NOMO-1 treated with DMSO at 0.1 percent for 48 hours (cell line): ENCODE data around the gene C2CD4D.
"Not testable (repeated sequence)": the region's sequence is repeated elsewhere in the genome, so short reads cannot be mapped to it uniquely, and the experiment has no call there.

Experiments used
- DNase-seq: peaks from one replicate; lab custom pipeline; 2025; ENCODE audit not compliant: unreplicated experiment; lab: John Stamatoyannopoulos, UW

C2CD4D gene

GRCh38 chr1:151839457-151840403 is at the start of gene C2CD4D:
TSS of gene C2CD4D (minus strand) at chr1:151839820. CDS start at chr1:151838989, 831 bp downstream.
- no peak for DNase-seq

DNA sequence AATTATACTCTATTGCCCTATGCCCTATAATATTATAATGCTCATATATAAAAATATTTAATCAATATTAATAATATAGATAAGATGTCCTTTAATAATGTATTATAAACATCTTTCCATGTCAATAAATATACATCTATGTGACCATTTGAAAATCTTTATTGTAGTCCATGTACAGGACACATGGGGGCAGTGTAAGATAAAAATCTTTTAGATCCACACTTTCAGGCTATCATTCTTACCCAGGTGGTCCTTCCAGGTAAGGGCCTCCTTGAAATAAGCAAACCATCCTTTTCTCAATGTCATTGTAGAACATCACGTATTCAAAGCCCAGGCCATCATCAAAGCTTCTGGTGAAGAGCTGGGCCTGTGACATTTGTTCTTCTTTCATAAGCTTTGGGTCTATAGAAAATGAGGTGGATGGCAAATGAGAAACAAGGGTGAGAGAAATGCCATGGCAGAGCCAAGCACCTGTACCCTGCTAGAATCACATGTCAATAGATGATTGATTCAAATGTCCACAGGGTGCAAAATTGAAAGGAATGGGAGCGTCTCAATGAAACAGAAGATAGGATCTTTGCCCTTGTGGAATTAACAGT is 49.5 kb upstream of the C2CD4D start:
- DNase-seq, result peak; percentile 29

DNA sequence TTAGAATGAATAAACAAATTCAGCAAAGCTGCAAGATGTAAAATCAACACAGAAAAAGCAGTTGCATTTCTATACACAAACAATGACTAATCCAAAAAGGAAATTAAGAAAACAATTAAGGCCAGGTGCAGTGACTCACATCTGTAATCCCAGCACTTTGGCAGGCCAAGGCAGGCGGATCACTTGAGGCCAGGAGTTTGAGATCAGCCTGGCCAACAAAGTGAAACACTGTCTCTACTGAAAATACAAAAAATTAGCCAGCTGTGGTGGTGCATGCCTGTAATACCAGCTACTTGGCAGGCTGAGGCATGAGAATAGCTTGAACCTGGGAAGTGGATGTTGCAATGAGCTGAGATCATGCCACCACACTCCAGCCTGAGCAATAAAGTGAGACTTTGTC is 47.4 kb upstream of the C2CD4D start:
- no peak for DNase-seq

DNA sequence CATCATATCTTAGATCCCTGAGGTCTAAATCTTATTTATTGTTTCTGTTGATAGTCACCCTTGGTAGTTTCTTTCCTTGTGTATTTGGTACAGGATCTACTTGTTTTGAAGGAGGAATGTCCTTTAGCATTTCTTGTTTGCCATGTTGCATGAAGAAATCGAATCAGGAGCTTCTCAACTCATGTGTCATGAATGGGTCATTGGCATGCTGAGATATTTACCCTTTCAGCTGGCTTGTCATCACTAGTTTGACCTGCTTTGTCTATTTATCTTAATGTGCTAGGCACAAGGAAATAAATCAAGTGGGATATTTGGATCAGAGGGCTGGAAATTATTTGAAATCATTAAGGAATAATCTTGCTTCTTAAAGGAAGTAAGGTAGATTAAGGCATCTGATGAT is 45.9 kb upstream of the C2CD4D start:
- DNase-seq, result no peak

- DNase-seq, result not testable (repeated sequence)
Observed at GRCh38 chr1:151884879-151885278, 45.3 kb upstream of the C2CD4D start.

DNA sequence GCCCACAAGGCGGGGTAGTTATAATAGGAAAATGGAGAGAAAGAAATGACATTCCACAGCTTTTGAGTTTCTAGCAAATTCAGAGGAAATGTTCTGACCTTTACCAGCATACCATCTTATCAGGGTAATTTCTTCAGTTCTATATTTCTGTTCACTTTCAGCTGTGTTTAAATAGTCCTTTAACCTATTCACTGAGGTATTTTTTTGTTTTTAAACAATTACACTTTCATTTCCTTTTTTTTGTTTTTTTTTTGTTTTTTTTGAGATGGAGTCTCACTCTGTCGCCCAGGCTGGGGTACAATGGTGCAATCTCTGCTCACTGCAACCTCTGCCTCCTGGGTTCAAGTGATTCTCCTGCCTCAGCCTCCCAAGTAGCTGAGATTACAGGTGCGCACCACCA is 44.8 kb upstream of the C2CD4D start:
- DNase-seq, result not testable (repeated sequence)

GRCh38 chr1:151883898-151884297 is 44.3 kb upstream of the C2CD4D start:
- not testable (repeated sequence) for DNase-seq

DNA sequence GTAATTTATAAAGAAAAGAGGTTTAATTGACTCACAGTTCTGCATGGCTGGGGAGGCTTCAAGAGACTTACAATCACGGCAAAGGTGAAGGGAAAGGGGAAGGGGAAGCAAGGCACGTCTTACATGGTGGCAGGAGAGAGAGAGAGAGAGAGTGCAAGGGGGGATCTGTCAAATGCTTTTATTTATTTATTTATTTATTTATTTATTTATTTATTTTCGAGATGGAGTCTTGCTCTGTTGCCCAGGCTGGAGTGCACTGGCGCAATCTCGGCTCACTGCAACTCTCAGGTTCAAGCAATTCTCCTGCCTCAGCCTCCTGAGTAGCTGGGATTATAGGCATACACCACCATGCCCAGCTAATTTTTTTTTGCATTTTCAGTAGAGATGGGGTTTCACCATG is 43.3 kb upstream of the C2CD4D start:
- DNase-seq, result not testable (repeated sequence)

DNA sequence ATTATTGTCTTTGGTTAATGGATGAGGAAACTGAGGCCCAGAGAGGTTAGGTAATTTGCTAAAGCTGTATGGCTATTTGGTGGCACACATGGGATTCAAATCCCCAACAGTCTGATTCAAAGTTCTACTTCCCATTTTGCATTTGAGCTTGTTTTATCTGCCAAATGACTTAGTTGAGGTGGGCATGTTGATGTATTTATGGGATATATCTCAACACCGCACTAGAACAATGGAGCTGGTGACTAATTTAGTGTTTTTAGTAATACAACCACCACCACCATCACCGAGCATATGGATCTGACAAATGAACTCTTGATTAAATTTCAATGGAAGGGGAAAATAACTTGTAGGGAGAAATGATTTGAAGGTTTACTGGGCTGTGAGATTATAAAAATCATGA is 42.8 kb upstream of the C2CD4D start:
- no peak for DNase-seq

GRCh38 chr1:151881479-151881878 is 41.9 kb upstream of the C2CD4D start:
- DNase-seq, result no peak

GRCh38 chr1:151875419-151876097 is 35.9 kb upstream of the C2CD4D start:
- DNase-seq, result no peak

DNA sequence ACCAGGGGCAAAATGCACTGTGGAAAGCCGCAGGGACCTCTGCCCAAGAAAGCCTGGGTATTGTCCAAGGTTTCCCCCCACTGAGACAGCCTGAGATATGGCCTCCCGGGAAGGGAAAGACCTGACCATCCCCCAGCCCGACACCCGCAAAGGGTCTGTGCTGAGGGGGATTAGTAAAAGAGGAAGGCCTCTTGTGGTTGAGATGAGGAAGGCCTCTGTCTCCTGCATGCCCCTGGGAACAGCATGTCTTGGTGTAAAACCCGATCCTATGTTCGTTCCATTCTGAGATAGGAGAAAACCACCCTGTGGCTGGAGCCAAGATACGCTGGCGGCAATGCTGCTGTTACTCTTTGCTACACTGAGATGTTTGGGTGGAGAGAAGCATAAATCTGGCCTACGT is 33.2 kb upstream of the C2CD4D start:
- not testable (repeated sequence) for DNase-seq

DNA sequence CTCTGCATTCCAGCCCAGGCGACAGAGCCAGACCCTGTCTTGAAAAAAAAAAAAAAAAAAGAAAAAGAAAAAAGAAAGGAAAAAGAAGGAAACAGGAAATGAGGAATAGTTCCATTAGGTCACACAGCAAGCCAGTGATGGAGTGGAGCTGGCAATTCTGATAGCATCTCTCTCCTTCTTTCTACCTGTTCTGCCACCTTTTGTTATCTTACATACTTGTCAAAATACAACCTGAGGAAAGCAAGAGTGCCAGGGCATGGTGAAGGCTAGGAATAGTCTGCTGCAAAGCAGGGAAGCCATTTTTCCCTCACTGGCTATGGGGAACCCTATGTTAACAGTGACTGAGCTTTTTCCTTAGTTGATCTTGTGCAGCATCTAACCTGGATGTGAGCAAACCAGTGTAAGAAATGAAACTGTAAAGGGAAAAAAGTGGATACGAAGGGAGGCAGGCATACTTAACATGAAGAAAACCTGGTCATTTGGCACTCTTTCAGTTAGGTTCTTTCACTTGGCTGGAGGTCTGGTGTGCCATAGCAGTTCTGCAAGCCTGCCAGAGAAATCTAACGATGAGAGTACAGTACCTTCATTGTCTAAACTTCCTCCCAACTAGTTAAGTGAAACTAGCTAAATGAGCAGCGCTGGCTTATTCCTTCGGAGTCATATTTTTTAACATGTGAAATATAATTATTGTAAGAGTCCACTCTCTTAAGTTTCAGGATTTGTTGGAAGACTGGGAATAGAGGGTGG is 31.8 kb upstream of the C2CD4D start:
- no peak for DNase-seq

- no peak for DNase-seq
Observed at GRCh38 chr1:151868486-151868885, 28.9 kb upstream of the C2CD4D start.

GRCh38 chr1:151867765-151868411 is 28.3 kb upstream of the C2CD4D start:
- DNase-seq, result peak; percentile 94

- DNase-seq, result peak; percentile 27
Observed at GRCh38 chr1:151867321-151867720, 27.7 kb upstream of the C2CD4D start.

GRCh38 chr1:151864411-151864810 is 24.8 kb upstream of the C2CD4D start:
- DNase-seq, result no peak

- DNase-seq, result no peak
Observed at GRCh38 chr1:151862604-151863003, 23.0 kb upstream of the C2CD4D start.

DNA sequence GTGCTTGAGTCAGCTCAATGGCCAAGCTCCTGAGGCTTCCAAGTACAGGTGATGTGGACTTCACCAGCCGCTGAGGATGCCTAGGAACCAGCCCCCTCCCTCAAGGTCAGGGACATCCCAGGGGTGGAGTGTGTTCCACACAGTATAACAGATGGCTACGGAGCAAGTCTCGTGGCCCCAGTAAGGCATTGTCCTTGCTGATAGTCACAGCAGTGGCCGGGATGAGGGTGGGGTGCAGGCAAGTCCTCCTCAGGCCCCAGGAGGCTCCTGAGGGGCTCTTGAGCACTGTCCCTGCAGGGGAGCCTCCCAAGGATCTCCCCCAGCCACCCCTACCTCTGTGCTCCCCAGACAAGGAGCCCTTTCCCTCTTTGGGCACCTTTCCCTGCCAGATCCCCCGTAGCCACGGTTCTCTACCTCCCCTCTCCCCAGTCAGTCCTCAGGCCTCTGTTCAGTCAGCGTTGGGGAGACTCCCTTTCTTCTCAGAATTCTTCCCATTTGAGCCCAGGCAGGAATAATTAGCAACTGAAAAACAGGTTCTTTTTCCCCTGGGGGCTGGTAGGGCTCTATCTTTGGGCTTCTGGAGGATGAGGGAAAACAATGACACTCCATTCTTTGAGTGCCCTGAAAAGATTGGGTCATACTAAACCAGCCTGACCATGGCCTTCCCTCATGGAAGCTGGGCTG is 21.0 kb upstream of the C2CD4D start:
- no peak for DNase-seq

- no peak for DNase-seq
Observed at GRCh38 chr1:151859891-151860293, 20.3 kb upstream of the C2CD4D start.
